HG03159 (cell line): ENCODE data around the gene HRAS.
"Not testable (repeated sequence)": the region's sequence is repeated elsewhere in the genome, so short reads cannot be mapped to it uniquely, and the experiment has no call there.

Experiments used
- ATAC-seq: cut with Tn5 transposase; IDR thresholded peaks from one replicate; pipeline ENCODE4 v1.9.1; 2021; ENCODE audit warnings: mild to moderate bottlenecking, moderate library complexity; ENCODE audit not compliant: unreplicated experiment

Gene HRAS

DNA sequence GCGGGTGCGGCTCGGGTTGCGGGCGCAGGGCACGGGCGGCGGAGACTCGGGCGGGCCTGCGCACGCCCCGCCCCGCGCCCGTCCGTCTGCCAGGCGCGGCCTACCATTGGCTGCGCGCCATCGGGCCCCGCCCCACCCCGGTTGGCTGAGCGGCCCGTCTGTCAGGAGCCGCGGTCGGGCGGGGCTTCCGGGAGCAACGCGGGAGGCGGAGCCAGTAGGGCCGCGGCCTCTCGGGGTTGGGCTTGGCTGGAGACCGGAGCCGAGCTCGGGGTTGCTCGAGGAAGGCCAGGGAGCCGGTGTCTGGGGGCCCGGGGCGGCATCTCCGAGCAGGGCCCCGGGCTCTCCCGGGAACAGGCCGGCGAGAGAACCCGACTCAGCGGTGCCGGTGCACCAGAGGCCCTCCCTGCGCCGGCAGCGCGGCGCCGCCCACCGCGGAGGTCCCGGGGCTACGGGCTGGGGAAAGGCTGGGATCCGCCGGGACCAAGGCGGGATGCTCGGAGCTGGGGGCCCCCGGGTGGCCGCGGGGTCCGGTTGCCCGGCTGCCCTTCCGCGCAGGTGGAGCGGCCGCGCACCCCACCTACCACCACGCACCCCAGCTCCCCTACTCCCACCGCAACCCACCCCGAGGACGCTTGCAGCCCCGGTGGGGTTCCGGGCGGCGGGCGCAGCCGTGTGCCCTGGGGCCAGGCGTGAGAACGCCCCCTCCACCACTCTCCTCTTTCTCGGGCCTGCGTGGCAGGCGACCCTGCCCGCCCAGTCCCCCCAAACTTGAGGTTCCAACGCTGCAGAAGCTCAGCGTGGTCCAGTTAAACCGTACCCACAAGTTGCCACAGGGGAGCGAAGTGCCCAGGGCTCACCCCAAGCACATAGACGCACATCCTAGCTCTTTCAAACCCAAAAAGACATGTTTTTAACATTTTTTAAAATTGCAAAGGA lies at the start of gene HRAS:
TSS of gene HRAS (minus strand) at position 58 of the 936 bp plus-strand sequence.
- peak; percentile 61 for ATAC-seq

DNA sequence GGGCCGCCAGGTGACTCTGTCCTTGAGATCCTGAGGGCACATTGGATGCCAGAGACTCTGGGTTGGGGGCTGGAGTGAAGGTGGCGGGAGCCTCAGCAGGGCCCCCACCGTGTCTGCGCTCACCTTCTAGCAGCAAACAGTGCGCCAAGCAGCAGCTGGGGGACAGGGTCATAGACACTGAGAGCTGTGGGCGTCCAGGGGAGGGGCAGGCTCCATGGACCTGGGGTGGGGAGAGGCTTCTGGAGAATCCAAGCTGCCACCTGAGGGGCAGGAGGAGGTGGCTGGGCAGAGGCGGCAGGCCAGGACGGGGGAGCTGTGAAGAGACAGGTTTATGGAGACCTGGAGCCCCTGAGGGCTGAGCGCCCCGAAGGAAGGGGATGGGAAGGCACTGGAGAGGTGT lies 48.9 kb upstream of the HRAS start:
- no peak for ATAC-seq

DNA sequence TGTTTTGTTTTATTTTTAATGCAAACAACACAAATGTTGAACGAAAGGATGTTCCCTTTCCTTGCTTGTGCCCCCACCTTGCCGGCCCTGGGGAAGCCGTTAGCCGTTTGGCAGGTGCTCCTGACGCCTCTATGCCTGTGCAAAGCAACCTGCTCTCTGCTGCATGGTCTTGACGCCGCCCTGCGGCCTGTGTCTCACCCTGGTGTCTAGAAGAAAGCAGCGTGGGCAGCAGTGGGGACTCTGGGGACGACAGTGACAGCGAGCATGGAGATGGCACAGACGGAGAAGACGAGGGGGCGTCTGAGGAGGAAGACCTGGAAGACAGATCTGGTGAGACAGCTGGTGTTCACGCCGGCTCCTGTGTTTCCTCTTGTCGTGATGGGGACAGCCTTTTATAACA lies 46.4 kb upstream of the HRAS start:
- no peak for ATAC-seq

DNA sequence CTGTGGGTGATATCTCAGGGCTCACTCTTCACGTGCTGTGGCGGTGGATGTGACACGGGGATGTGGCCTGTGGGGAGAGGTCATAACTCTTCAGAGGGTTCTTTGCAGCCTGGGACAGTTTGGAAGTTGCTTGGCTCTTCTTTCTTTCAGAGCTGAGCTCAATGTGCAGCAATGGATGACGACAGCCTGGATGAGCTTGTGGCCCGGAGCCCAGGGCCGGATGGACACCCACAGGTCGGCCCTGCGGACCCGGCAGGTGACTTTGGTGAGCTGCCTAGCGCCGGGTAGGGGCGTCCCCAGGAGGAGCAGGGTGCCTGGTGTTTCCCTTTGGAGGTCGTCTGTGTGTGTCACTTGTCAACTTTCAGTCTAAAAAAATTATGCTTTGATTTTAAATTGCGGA lies 46.0 kb upstream of the HRAS start:
- no peak for ATAC-seq

DNA sequence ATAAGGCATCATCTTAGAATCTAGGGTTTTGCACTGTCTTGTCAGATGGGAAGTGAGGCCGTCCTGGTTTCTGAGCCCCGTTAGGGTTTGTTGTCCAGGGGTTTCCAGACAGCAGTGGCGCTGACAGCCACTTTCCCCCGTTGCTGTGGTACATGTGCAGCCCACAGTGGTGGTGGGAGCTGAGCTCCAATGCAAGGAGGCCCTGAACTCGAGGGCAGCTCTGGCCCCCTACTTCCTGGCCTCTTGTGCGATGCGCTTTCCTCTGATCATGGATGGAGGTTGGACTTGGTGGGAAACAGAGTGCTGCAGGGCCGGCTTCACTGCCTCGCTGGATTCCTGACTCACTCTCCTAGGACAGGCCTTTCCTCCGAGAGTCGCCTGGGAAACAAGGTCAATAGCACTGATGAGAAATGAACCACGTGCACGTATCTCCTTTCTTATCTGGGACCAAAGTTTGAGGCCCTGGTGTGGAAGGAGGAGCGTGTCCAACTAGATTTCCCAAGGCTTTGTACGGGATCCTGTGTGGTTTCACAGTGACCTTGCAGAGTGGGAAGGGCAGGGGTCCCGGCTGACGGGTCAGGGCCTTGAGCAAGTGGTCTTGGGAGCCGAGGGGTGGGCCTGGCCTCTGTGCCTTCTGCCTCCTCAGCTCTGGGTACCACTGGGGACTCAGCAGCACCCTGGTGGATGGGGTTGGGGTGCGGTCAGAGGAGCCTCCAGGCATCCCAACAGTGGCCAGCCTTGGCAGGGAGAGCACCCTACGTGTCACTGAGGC lies 44.6 kb upstream of the HRAS start:
- no peak for ATAC-seq

DNA sequence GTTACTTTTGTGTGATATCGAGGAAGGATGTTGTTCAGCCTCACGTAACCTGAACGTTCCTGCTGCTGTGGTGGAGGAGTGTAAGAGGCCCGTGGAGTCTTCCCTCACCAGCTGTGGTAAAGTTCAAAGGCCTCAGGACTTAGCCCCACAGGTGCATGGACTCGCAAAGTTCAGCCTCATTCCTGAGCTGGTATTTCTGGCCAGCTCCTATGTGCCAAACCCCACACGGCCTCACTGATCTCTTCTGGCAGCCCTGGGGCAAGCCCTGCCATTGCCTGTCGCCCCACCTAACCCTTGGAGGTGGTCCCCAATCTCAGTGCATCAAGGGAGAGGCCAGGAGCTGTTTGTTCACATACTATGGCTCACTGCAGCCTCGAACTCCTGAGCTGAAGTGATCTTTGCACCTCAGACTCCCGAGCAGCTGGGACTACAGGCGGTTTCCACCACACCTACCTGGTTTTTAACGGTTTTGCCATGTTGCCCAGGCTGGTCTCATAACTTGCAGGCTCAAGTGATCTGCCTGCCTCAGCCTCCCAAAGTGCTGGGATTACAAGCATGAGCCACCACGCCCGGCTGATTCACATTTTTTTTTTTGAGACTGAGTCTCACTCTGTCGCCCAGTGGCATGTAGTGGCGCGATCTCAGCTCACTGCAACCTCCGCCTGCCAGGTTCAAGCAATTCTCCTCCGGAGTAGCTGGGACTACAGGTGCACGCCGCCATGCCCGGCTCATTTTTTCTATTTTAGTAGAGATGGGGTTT lies 43.1 kb upstream of the HRAS start:
- no peak for ATAC-seq

DNA sequence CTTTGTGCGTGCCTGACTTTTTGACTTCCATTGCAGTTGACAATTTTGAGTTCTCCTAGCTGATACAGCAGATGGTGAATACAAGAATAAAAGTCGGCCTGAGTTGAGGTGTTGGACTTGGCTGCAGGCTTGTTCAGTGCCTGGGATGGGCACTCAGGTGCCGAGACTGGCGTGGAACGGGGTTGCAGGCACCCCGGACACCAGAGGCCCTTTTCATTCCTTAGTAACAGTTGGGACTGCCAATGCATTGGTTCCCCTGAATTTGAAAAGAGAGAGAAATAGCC lies 42.2 kb upstream of the HRAS start:
- no peak for ATAC-seq

DNA sequence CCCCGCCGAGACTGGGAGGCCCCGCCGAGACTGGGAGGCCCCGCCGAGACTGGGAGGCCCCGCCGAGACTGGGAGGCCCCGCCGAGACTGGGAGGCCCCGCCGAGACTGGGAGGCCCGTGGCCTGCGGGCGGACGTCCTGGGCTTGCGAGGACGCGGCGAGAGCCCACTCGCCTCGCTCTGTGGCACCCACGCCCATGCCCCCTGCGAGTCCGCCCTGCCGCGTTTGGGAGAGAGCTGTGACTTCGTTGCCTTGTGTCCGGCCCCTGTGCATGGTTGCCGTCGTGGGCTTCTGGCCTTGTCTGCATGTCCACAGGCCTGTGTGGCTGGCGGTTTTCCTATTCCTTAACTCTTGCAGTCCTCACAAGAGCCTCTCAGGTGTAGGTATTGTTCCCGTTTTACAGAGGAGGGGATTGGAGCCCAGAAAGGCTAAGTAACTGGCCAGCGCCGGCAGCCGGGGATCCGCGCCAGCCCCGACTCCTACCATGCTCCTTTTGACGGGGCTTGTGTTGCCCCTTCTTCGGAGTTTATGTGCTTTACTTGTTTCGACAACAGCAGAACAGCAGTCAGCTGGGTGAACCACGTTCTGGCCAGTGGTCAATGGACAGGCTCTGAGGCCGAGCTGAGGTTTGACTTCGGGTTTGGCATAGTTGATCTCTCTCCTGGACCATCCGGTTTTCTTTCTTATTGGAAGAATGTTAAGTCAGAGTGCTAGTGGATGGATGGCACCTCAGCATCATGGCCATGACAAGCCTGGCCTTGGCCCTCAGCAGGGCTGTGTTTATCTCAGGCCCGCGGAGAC lies 41.6 kb upstream of the HRAS start:
- ATAC-seq, result no peak

- peak; percentile 80 for ATAC-seq
These were observed 40.8 kb upstream of the HRAS start, which contains the start of gene PHRF1 for GRCh38 chr11:575996-576768. Gene PHRF1, plus strand, starts transcription at chr11:576470. Its CDS starts 5,043 bp downstream, at chr11:581513.

GRCh38 chr11:575313-575995 lies 40.1 kb upstream of the HRAS start:
- peak; percentile 35 for ATAC-seq

DNA sequence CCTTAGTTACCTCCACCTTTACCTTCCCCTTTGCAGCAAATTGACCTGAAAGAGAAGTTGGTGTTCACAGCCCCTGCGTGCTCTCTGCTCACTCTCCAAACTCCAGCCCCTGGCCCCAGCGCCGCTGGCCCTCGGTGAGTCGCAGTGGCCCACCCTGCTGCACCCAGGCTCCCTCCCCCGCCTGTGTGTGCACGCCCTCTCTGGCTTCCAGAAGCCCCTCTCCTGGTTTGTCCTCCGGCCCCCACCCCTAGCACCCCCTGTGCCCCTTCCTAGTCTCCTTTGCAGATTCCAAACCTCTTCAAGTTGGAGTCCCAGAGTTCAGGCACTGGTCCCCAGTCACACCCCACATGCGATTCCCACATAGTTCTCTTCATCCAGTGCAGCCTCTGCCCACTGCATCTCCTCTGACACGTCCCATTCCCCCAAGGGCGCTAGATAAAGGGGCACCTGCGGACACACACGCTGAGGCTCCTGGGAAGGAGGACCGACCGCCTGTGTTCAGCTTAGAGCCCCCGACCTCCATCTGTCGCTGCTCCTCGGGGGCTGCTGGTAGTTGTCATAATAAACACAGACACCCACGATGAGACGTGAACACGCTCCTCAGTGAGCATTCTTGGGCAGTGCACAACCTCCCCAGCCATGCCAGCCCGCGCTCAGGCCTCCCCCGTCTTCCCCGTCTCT lies 39.4 kb upstream of the HRAS start:
- no peak for ATAC-seq

- not testable (repeated sequence) for ATAC-seq
These were observed 38.7 kb upstream of the HRAS start for GRCh38 chr11:574031-574570.

GRCh38 chr11:573146-573759 lies 37.9 kb upstream of the HRAS start:
- no peak for ATAC-seq

- ATAC-seq, result no peak
These were observed 36.4 kb upstream of the HRAS start for GRCh38 chr11:571802-572185.

- ATAC-seq, result peak; percentile 1
These were observed 33.9 kb upstream of the HRAS start for GRCh38 chr11:569158-569885.

GRCh38 chr11:568306-569157 lies 33.2 kb upstream of the HRAS start:
- peak; percentile 87 for ATAC-seq
